ENCODE data around the gene RABIF.
"Not testable (repeated sequence)": the region's sequence is repeated elsewhere in the genome, so short reads cannot be mapped to it uniquely, and the experiment has no call there.

The RABIF gene

DNA sequence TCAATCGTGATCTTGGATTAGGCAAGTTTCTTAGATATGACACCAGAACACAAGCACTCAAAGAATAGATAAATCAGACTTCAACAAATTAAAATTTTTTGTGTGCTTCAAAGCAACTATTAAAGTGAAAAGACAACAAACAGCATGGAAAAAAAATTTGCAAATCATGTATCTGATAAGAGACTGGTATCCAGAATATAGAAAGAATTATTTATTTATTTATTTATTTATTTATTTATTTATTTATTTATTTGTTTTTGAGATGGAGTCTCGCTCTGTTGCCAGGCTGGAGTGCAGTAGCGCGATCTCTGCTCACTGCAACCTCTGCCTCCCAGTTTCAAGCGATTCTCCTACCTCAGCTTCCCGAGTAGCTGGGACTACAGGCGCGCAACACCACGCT is 59.7 kb downstream of the RABIF start:
- not testable (repeated sequence) for DNase-seq
